A549 (cell line): ENCODE results near the gene NPR3.

Experiments used
- NFE2L2 ChIP-seq: fragments of 150-350 bp; conservative IDR thresholded peaks from 2 replicates; pipeline ENCODE4 v1.6.1; 2014; ENCODE audit warnings: low read length
- POLR2AphosphoS2 ChIP-seq: conservative IDR thresholded peaks from 2 replicates; pipeline ENCODE4 v1.6.1; 2012; ENCODE audit warnings: low read length, improper control_type of control experiment, inconsistent platforms
- TF ChIP-seq, protein P1 (sequence below): fragments of 450-650 bp; IDR thresholded peaks from 2 replicates; pipeline ENCODE4 v1.6.1; 2014; ENCODE audit warnings: antibody characterized with exemption

DNA sequence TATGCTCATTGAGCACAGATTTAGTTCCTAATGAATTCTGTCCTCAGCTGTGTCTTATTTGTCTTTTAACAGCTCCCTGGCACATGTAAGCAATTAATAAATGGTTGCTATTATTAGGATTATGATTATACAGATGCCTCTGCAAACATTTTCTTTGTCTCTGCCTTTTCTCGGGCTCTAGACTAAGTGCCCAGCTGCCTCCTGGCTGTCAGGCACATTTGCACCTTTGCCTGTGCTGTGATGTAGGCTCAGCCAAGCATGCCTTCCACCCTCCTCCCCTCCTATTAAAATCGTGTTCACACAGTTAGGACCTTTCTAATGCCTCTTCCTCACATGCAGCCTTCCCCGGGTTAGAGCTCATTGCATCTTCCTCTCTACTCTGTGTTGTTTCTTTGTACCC, 25.7 kb downstream of the NPR3 start:
- TF ChIP-seq POLR2AphosphoS2 (no peak), NFE2L2 (no peak)
- TF ChIP-seq, protein P1, sequence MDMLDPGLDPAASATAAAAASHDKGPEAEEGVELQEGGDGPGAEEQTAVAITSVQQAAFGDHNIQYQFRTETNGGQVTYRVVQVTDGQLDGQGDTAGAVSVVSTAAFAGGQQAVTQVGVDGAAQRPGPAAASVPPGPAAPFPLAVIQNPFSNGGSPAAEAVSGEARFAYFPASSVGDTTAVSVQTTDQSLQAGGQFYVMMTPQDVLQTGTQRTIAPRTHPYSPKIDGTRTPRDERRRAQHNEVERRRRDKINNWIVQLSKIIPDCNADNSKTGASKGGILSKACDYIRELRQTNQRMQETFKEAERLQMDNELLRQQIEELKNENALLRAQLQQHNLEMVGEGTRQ: no peak
